Fibroblast of mammary gland (primary cell): ENCODE data around the gene ASB14.

Source experiments
- DNase-seq: peaks from one replicate; pipeline ENCODE4 v3.0.0-alpha.2; 2010; ENCODE audit warnings: low read depth
- H3K4me3 ChIP-seq: 2 replicates; pipeline ENCODE4 v1.5.1; 2011; ENCODE audit warnings: low read depth, mild to moderate bottlenecking, low read length, moderate library complexity; ENCODE audit not compliant: control insufficient read depth
- CTCF ChIP-seq: conservative IDR thresholded peaks from 2 replicates; pipeline ENCODE4 v1.5.1; 2011; ENCODE audit warnings: low read depth, low read length, inconsistent platforms; ENCODE audit not compliant: control insufficient read depth, insufficient read depth

Gene ASB14

GRCh38 chr3:57221883-57222282 lies 70.6 kb downstream of the ASB14 start:
- peak; percentile 51 for DNase-seq
- peak; percentile 27 for TF ChIP-seq CTCF
- H3K4me3 ChIP-seq, result no peak overlapping the region
